ENCODE data around the gene PLEKHM1.

The PLEKHM1 gene

GRCh38 chr17:45405250-45406086, 85.1 kb downstream of the PLEKHM1 start:
- TF ChIP-seq ZFX (IDR thresholded peaks at IDR 0.05; ENCODE audit: borderline replicate concordance) (no peak), CTCF (IDR thresholded peaks at IDR 0.05) (no peak)
- no peak overlapping the region for H3K27ac ChIP-seq

GRCh38 chr17:45404870-45405249, 85.7 kb downstream of the PLEKHM1 start:
- no peak overlapping the region for H3K27ac ChIP-seq
- no peak for TF ChIP-seq CTCF (IDR thresholded peaks at IDR 0.05)
- no peak for TF ChIP-seq ZFX (IDR thresholded peaks at IDR 0.05; ENCODE audit: borderline replicate concordance)

GRCh38 chr17:45403906-45404490, 86.5 kb downstream of the PLEKHM1 start:
- TF ChIP-seq ZFX (IDR thresholded peaks at IDR 0.05; ENCODE audit: borderline replicate concordance) (no peak), CTCF (IDR thresholded peaks at IDR 0.05) (no peak)

GRCh38 chr17:45402916-45403315, 87.6 kb downstream of the PLEKHM1 start:
- no peak overlapping the region for H3K27ac ChIP-seq
- TF ChIP-seq CTCF (IDR thresholded peaks at IDR 0.05) (no peak), ZFX (IDR thresholded peaks at IDR 0.05; ENCODE audit: borderline replicate concordance) (no peak)

More at GRCh38 chr17:45403906-45404490, 86.5 kb downstream of the PLEKHM1 start:
- H3K27ac ChIP-seq = no peak overlapping the region

DNA sequence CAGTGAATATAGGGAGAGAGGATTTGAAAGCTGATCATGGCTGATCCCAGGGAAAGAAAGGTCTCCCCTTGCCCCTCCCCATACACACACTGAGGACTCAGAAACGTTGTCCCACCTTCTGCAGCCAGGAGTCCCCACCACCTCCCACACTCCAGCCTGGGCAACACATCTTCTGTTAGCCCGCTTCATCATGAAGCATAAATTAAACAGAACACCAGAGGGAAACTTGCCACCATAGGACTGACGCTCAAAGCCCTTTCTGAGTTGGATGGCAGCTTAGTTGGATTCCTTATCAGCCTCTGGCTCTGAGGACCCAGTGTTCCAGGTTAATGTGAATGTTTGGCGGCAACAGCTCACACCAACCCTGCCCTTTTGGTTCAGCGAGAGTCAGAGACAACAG, 91.7 kb downstream of the PLEKHM1 start:
- H3K27ac ChIP-seq = no peak overlapping the region
- no peak for TF ChIP-seq ZFX (IDR thresholded peaks at IDR 0.05; ENCODE audit: borderline replicate concordance)
- TF ChIP-seq CTCF (IDR thresholded peaks at IDR 0.05) = no peak

- no peak for TF ChIP-seq ZFX (IDR thresholded peaks at IDR 0.05; ENCODE audit: borderline replicate concordance)
- no peak for TF ChIP-seq CTCF (IDR thresholded peaks at IDR 0.05)
Observed at GRCh38 chr17:45397796-45398195, 92.7 kb downstream of the PLEKHM1 start.

More at GRCh38 chr17:45397796-45398195, 92.7 kb downstream of the PLEKHM1 start:
- no peak overlapping the region for H3K27ac ChIP-seq
